HEK293 (cell line): ENCODE results near the gene SMCHD1.
"Not testable (repeated sequence)": the region's sequence is repeated elsewhere in the genome, so short reads cannot be mapped to it uniquely, and the experiment has no call there.

Source experiments
- GLIS2 ChIP-seq: fragments of 450-650 bp; formaldehyde crosslinking; IDR thresholded peaks from 2 replicates; pipeline ENCODE4 v1.5.1; 2016; ENCODE audit warnings: missing biosample characterization, missing genetic modification characterization
- SETDB1 ChIP-seq: IDR thresholded peaks from one replicate; pipeline ENCODE4 v1.6.1; 2017; ENCODE audit warnings: mild to moderate bottlenecking, low read length, moderate library complexity, mixed read lengths; ENCODE audit not compliant: insufficient read length
- YY1 ChIP-seq: fragments of 450-650 bp; formaldehyde crosslinking; IDR thresholded peaks from 2 replicates; pipeline ENCODE4 v1.5.1; 2018; ENCODE audit warnings: missing biosample characterization, missing genetic modification characterization
- ZFP3 ChIP-seq: fragments of 450-650 bp; formaldehyde crosslinking; IDR thresholded peaks from 2 replicates; pipeline ENCODE4 v1.5.1; 2016; ENCODE audit warnings: low read depth, missing biosample characterization, missing genetic modification characterization
- ZNF175 ChIP-seq: fragments of 450-650 bp; formaldehyde crosslinking; IDR thresholded peaks from 2 replicates; pipeline ENCODE4 v1.5.1; 2016; ENCODE audit warnings: missing biosample characterization, missing genetic modification characterization
- ZNF26 ChIP-seq: fragments of 450-650 bp; formaldehyde crosslinking; IDR thresholded peaks from 2 replicates; pipeline ENCODE4 v1.5.1; 2016; ENCODE audit warnings: missing biosample characterization, missing genetic modification characterization
- ZNF510 ChIP-seq: fragments of 450-650 bp; formaldehyde crosslinking; IDR thresholded peaks from 2 replicates; pipeline ENCODE4 v1.5.1; 2018; ENCODE audit warnings: mild to moderate bottlenecking, missing genetic modification characterization, missing biosample characterization; ENCODE audit not compliant: insufficient replicate concordance
- ZNF707 ChIP-seq: fragments of 450-650 bp; formaldehyde crosslinking; IDR thresholded peaks from 2 replicates; pipeline ENCODE4 v1.5.1; 2016; ENCODE audit warnings: missing biosample characterization, missing genetic modification characterization
- ZSCAN18 ChIP-seq: fragments of 450-650 bp; formaldehyde crosslinking; IDR thresholded peaks from 2 replicates; pipeline ENCODE4 v1.5.1; 2016; ENCODE audit warnings: missing biosample characterization, missing genetic modification characterization
- ZSCAN5A ChIP-seq: fragments of 450-650 bp; formaldehyde crosslinking; IDR thresholded peaks from 2 replicates; pipeline ENCODE4 v1.5.1; 2016; ENCODE audit warnings: missing biosample characterization, missing genetic modification characterization
- TF ChIP-seq, protein P1 (sequence below): fragments of 450-650 bp; formaldehyde crosslinking; IDR thresholded peaks from 2 replicates; pipeline ENCODE4 v1.5.1; 2016; ENCODE audit warnings: missing biosample characterization, missing genetic modification characterization
- TF ChIP-seq, protein P2 (sequence below): fragments of 450-650 bp; IDR thresholded peaks from 2 replicates; pipeline ENCODE4 v1.5.1; 2018; ENCODE audit warnings: missing biosample characterization, missing genetic modification characterization

GRCh38 chr18:2678933-2679332 is 23.4 kb downstream of the SMCHD1 start:
- TF ChIP-seq, protein P1, sequence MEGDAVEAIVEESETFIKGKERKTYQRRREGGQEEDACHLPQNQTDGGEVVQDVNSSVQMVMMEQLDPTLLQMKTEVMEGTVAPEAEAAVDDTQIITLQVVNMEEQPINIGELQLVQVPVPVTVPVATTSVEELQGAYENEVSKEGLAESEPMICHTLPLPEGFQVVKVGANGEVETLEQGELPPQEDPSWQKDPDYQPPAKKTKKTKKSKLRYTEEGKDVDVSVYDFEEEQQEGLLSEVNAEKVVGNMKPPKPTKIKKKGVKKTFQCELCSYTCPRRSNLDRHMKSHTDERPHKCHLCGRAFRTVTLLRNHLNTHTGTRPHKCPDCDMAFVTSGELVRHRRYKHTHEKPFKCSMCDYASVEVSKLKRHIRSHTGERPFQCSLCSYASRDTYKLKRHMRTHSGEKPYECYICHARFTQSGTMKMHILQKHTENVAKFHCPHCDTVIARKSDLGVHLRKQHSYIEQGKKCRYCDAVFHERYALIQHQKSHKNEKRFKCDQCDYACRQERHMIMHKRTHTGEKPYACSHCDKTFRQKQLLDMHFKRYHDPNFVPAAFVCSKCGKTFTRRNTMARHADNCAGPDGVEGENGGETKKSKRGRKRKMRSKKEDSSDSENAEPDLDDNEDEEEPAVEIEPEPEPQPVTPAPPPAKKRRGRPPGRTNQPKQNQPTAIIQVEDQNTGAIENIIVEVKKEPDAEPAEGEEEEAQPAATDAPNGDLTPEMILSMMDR (tag by site-specific recombination) = not testable (repeated sequence)
- TF ChIP-seq ZSCAN18 (tag by site-specific recombination); ZFP3 (tag by site-specific recombination); YY1 (tag by site-specific recombination); GLIS2 (tag by site-specific recombination); SETDB1; ZNF510 (tag by site-specific recombination); ZNF175; ZSCAN5A; ZNF26 (tag by site-specific recombination); ZNF707 (tag by site-specific recombination): not testable (repeated sequence)
- TF ChIP-seq, protein P2, sequence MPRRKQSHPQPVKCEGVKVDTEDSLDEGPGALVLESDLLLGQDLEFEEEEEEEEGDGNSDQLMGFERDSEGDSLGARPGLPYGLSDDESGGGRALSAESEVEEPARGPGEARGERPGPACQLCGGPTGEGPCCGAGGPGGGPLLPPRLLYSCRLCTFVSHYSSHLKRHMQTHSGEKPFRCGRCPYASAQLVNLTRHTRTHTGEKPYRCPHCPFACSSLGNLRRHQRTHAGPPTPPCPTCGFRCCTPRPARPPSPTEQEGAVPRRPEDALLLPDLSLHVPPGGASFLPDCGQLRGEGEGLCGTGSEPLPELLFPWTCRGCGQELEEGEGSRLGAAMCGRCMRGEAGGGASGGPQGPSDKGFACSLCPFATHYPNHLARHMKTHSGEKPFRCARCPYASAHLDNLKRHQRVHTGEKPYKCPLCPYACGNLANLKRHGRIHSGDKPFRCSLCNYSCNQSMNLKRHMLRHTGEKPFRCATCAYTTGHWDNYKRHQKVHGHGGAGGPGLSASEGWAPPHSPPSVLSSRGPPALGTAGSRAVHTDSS (tag by site-specific recombination) = not testable (repeated sequence)
